ENCODE results near the gene RIPOR3.

GRCh38 chr20:50668326-50668725, 23.0 kb downstream of the RIPOR3 start:
- TF ChIP-seq EZH2 (IDR thresholded peaks at IDR 0.05; ENCODE audit: low read length) (no peak), CTCF (optimal IDR thresholded peaks at IDR 0.05 in 1 of 3, IDR thresholded peaks at IDR 0.05 in 1 of 3, conservative IDR thresholded peaks at IDR 0.05 in 1 of 3; ENCODE audit: extremely low read depth in 1 of 3, insufficient read depth in 2 of 3, low read length in 3 of 3) (no peak)
